Osteoblast (primary cell): ENCODE results near the gene NR2E1. TPM values are rescaled to one million over a fixed set of nuclear protein-coding genes. Genes with fewer than 3 reads are reported as not detected.

Experiments
- DNase-seq: peaks from one replicate; pipeline ENCODE4 v3.0.0; 2011; ENCODE audit warnings: low spot score, mixed read lengths; ENCODE audit not compliant: insufficient read length; ENCODE audit errors: missing footprints
- H2AFZ ChIP-seq: 2 replicates; pipeline ENCODE4 v1.6.0; 2011; ENCODE audit warnings: mild to moderate bottlenecking, low read length
- H3K27ac ChIP-seq: 2 replicates; pipeline ENCODE4 v1.5.1; 2011; ENCODE audit warnings: mild to moderate bottlenecking, low read depth, low read length, moderate library complexity
- H3K27me3 ChIP-seq: 2 replicates; pipeline ENCODE4 v1.6.0; 2012; ENCODE audit warnings: mild to moderate bottlenecking, control low read depth, inconsistent platforms, low read length, moderate library complexity; ENCODE audit not compliant: insufficient read depth
- H3K36me3 ChIP-seq: 2 replicates; pipeline ENCODE4 v1.5.1; 2011; ENCODE audit warnings: mild to moderate bottlenecking, low read length, control low read depth, moderate library complexity; ENCODE audit not compliant: insufficient read depth
- H3K4me1 ChIP-seq: 2 replicates; pipeline ENCODE4 v1.5.1; 2011; ENCODE audit warnings: mild to moderate bottlenecking, low read length, control low read depth, moderate library complexity; ENCODE audit not compliant: insufficient read depth
- H3K4me2 ChIP-seq: 2 replicates; pipeline ENCODE4 v1.6.0; 2011; ENCODE audit warnings: mild to moderate bottlenecking, low read length; ENCODE audit not compliant: insufficient read depth
- H3K4me3 ChIP-seq: fragments of 200-600 bp; sonication (generic); 3 replicates; pipeline ENCODE4 v1.5.1; 2012; ENCODE audit warnings: mild to moderate bottlenecking, low read length, inconsistent platforms; ENCODE audit not compliant: insufficient read depth
- H3K79me2 ChIP-seq: 2 replicates; pipeline ENCODE4 v1.6.0; 2012; ENCODE audit warnings: mild to moderate bottlenecking, low read length, control low read depth, inconsistent platforms; ENCODE audit not compliant: insufficient read depth
- H3K9me3 ChIP-seq: 2 replicates; pipeline ENCODE4 v1.5.1; 2011; ENCODE audit warnings: low read depth, low read length, control low read depth
- H4K20me1 ChIP-seq: 2 replicates; pipeline ENCODE4 v1.6.0; 2012; ENCODE audit warnings: mild to moderate bottlenecking, low read length, control low read depth; ENCODE audit not compliant: insufficient read depth
- CTCF ChIP-seq: IDR thresholded peaks from 2 replicates; pipeline ENCODE4 v1.5.1; 2011; ENCODE audit warnings: mild to moderate bottlenecking, low read depth, low read length, moderate library complexity; ENCODE audit errors: extremely low read depth
- total RNA-seq: library from RNA; depleted of rRNA; stranded (reverse); fragments of >200 nt; gene quantifications from 2 replicates; pipeline ENCODE4 v1.2.3, GENCODE V29; 2012

Gene NR2E1
- total RNA-seq, 1 donor = not detected

GRCh38 chr6:108210556-108210955 lies 44.7 kb downstream of the NR2E1 start:
- Histone ChIP-seq H3K27ac (no peak overlapping the region), H3K36me3 (peaks cover 6% of the 10 kb centered on the region), H2AFZ (no peak overlapping the region), H3K4me2 (no peak overlapping the region), H3K27me3 (no peaks in the 10 kb centered on the region), H3K79me2 (peaks cover 6% of the 10 kb centered on the region), H3K4me3 (no peak overlapping the region), H3K4me1 (no peaks in the 10 kb centered on the region), H4K20me1 (no peaks in the 10 kb centered on the region), H3K9me3 (no peaks in the 10 kb centered on the region)
- DNase-seq = no peak
- TF ChIP-seq CTCF = no peak

- no peak overlapping the region for H3K4me2 ChIP-seq
- H3K4me1 ChIP-seq = no peaks in the 10 kb centered on the region
- no peak overlapping the region for H3K27ac ChIP-seq
- H3K9me3 ChIP-seq = no peaks in the 10 kb centered on the region
- no peak overlapping the region for H2AFZ ChIP-seq
- TF ChIP-seq CTCF = no peak
- H3K4me3 ChIP-seq = no peak overlapping the region
- H3K79me2 ChIP-seq = peaks cover 12% of the 10 kb centered on the region
- H4K20me1 ChIP-seq = no peaks in the 10 kb centered on the region
- H3K27me3 ChIP-seq = no peaks in the 10 kb centered on the region
- DNase-seq = no peak
- H3K36me3 ChIP-seq = peaks cover 6% of the 10 kb centered on the region
These were observed 45.8 kb downstream of the NR2E1 start for GRCh38 chr6:108211671-108212070.

- H3K27ac ChIP-seq = no peak overlapping the region
- H3K9me3 ChIP-seq = no peaks in the 10 kb centered on the region
- no peak for DNase-seq
- no peak overlapping the region for H3K4me2 ChIP-seq
- TF ChIP-seq CTCF = no peak
- peaks cover 13% of the 10 kb centered on the region for H3K79me2 ChIP-seq
- no peaks in the 10 kb centered on the region for H3K4me1 ChIP-seq
- no peaks in the 10 kb centered on the region for H4K20me1 ChIP-seq
- no peak overlapping the region for H3K4me3 ChIP-seq
- H2AFZ ChIP-seq = no peak overlapping the region
- H3K27me3 ChIP-seq = no peaks in the 10 kb centered on the region
- peaks cover 5% of the 10 kb centered on the region for H3K36me3 ChIP-seq
These were observed 56.2 kb downstream of the NR2E1 start for GRCh38 chr6:108222064-108222463.

GRCh38 chr6:108222504-108222903 lies 56.7 kb downstream of the NR2E1 start:
- Histone ChIP-seq H4K20me1 (peaks cover 2% of the 10 kb centered on the region), H3K4me1 (no peaks in the 10 kb centered on the region), H3K9me3 (no peaks in the 10 kb centered on the region), H3K79me2 (peaks cover 13% of the 10 kb centered on the region), H3K27ac (no peak overlapping the region), H3K36me3 (peaks cover 5% of the 10 kb centered on the region), H2AFZ (no peak overlapping the region), H3K27me3 (no peaks in the 10 kb centered on the region), H3K4me2 (no peak overlapping the region), H3K4me3 (no peak overlapping the region)
- TF ChIP-seq CTCF = no peak
- DNase-seq = peak; percentile 61
